NCI-H2196 treated with DMSO at 0.1 percent for 48 hours (cell line): Measurements from ENCODE around the gene SMPD3.

Experiments
- DNase-seq: peaks from one replicate; lab custom pipeline; 2025; ENCODE audit not compliant: unreplicated experiment; lab: John Stamatoyannopoulos, UW

SMPD3 gene

GRCh38 chr16:68444056-68444657 lies 4.2 kb downstream of the SMPD3 start:
- DNase-seq: no peak

GRCh38 chr16:68436581-68436980 lies 11.7 kb downstream of the SMPD3 start:
- no peak for DNase-seq

GRCh38 chr16:68434624-68435210 lies 13.6 kb downstream of the SMPD3 start:
- no peak for DNase-seq

- DNase-seq: no peak
These were observed 15.0 kb downstream of the SMPD3 start for GRCh38 chr16:68433316-68433715.

GRCh38 chr16:68432701-68433100 lies 15.6 kb downstream of the SMPD3 start:
- DNase-seq: no peak

- no peak for DNase-seq
These were observed 19.0 kb downstream of the SMPD3 start for GRCh38 chr16:68429076-68429854.

- no peak for DNase-seq
These were observed 20.5 kb downstream of the SMPD3 start for GRCh38 chr16:68427649-68428303.

GRCh38 chr16:68426347-68426652 lies 22.0 kb downstream of the SMPD3 start:
- DNase-seq: no peak

GRCh38 chr16:68425498-68426346 lies 22.6 kb downstream of the SMPD3 start:
- DNase-seq: no peak

GRCh38 chr16:68423771-68424170 lies 24.5 kb downstream of the SMPD3 start:
- DNase-seq: no peak

- no peak for DNase-seq
These were observed 25.8 kb downstream of the SMPD3 start for GRCh38 chr16:68422396-68422960.

GRCh38 chr16:68421076-68421475 lies 27.2 kb downstream of the SMPD3 start:
- no peak for DNase-seq

GRCh38 chr16:68420366-68420942 lies 27.9 kb downstream of the SMPD3 start:
- DNase-seq: no peak

GRCh38 chr16:68417711-68418301 lies 30.5 kb downstream of the SMPD3 start:
- peak; percentile 70 for DNase-seq

- peak; percentile 69 for DNase-seq
These were observed 32.0 kb downstream of the SMPD3 start for GRCh38 chr16:68416057-68417046.

- DNase-seq: no peak
These were observed 33.7 kb downstream of the SMPD3 start for GRCh38 chr16:68414581-68414980.

- DNase-seq: no peak
These were observed 36.2 kb downstream of the SMPD3 start for GRCh38 chr16:68412061-68412460.

GRCh38 chr16:68411086-68411485 lies 37.2 kb downstream of the SMPD3 start:
- DNase-seq: no peak

- no peak for DNase-seq
These were observed 39.3 kb downstream of the SMPD3 start for GRCh38 chr16:68408967-68409366.
